Measurements from ENCODE around the gene ALMS1.

DNA sequence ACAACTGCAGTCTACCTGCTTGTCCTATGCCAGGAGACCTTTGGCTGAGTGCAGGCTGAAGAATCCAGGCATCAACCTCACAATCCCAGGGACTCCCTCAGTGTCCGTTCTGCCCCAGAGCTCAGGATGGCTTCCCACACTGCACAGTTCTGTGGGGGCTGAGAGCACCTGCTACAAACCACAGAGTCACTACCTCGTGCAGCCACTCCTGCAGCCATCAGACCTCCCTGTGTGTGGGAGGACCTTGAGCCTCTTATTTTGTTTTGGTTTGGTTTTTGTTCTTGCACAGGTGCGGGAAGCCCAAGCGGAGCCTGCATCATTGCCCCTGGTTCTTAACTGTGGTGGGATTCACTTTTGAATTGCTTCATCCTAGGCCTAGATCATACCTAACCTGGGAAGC is 225.6 kb downstream of the ALMS1 start:
- TF ChIP-seq, protein P1, sequence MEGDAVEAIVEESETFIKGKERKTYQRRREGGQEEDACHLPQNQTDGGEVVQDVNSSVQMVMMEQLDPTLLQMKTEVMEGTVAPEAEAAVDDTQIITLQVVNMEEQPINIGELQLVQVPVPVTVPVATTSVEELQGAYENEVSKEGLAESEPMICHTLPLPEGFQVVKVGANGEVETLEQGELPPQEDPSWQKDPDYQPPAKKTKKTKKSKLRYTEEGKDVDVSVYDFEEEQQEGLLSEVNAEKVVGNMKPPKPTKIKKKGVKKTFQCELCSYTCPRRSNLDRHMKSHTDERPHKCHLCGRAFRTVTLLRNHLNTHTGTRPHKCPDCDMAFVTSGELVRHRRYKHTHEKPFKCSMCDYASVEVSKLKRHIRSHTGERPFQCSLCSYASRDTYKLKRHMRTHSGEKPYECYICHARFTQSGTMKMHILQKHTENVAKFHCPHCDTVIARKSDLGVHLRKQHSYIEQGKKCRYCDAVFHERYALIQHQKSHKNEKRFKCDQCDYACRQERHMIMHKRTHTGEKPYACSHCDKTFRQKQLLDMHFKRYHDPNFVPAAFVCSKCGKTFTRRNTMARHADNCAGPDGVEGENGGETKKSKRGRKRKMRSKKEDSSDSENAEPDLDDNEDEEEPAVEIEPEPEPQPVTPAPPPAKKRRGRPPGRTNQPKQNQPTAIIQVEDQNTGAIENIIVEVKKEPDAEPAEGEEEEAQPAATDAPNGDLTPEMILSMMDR (IDR thresholded peaks at IDR 0.05) = no peak
- TF ChIP-seq POLR2A (IDR thresholded peaks at IDR 0.05) = no peak
